Stimulated activated effector memory CD8-positive, alpha-beta T cell treated with anti-CD3 and anti-CD28 coated beads, Interleukin-12 subunit alpha, Interleukin-12 subunit beta, amount 100 ng/mL, for 72 hours (primary cell): Measurements from ENCODE around the gene SUCLG2.

Experiments used
- ATAC-seq: fragments of 150-1000 bp; cut with Tn5 transposase; 2 replicates; pipeline ENCODE4 v1.10.0; 2021
- DNase-seq, 2 donors: peaks; one replicate each; pipeline ENCODE4 v3.0.0; 2021 to 2022; ENCODE audit warnings: low spot score in 2 of 2
- H3K27ac Mint-ChIP-seq: one replicate; pipeline ENCODE4 v1.8.0; 2022; ENCODE audit warnings: mild to moderate bottlenecking, mixed read lengths
- H3K36me3 Mint-ChIP-seq: one replicate; pipeline ENCODE4 v1.8.0; 2022; ENCODE audit warnings: mild to moderate bottlenecking, mixed read lengths
- H3K4me1 Mint-ChIP-seq: one replicate; pipeline ENCODE4 v1.8.0; 2022; ENCODE audit warnings: mixed read lengths
- H3K4me3 Mint-ChIP-seq: one replicate; pipeline ENCODE4 v1.8.0; 2022; ENCODE audit warnings: mild to moderate bottlenecking, mixed read lengths
- H3K9me3 Mint-ChIP-seq: one replicate; pipeline ENCODE4 v1.8.0; 2022; ENCODE audit warnings: mixed read lengths

Gene SUCLG2

DNA sequence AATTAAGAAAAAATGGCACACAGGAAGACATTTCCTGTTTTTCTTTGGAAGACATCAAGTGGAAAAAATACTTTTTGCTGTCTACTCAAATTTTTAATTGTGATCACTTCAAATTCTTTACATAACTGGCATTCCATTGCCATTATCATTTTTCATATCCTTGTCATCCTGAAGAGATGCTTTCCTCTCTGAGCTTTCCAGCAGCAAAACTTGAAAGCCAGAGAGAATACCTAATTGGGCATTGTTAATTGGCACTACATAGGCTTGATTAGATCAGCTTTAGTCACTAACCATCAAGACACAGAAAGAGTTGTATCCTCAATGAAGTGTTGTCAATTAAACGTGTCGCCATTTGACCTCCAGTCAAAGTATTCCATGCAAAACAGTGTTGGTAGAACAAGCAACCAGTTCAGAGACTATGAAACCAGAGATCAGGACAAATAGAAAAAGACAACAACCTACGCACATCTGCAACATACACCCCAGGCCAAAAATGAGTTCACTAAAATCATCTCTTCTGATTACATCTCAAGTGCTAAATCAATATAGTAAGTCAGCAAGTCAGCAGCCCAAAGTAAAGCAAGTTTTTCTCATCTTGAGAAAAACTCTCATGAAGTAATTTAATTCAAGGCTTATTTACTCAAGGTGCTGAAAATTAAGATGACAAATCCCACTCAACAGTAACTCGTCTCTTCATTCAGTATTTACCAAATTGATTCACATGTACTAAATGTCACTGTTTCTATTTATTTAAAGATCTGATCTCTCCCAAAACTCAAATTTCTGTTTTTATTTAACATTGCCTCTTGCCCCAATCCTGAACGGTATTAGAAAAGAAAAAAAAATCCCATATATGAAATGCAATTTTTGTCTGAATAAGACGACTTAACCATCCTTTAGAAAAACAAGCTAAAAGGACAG is 123.0 kb downstream of the SUCLG2 start:
- H3K4me1 Mint-ChIP-seq: peaks cover 27% of the 10 kb centered on the region
- peaks cover 8% of the 10 kb centered on the region for H3K36me3 Mint-ChIP-seq
- no peaks in the 10 kb centered on the region for H3K9me3 Mint-ChIP-seq
- ATAC-seq (no peak), DNase-seq (no peak)
- H3K27ac Mint-ChIP-seq: no peak overlapping the region
- H3K4me3 Mint-ChIP-seq: no peak overlapping the region

- Mint-ChIP-seq H3K4me3 (no peak overlapping the region), H3K36me3 (peaks cover 8% of the 10 kb centered on the region), H3K9me3 (no peaks in the 10 kb centered on the region), H3K4me1 (peaks cover 18% of the 10 kb centered on the region), H3K27ac (no peak overlapping the region)
- ATAC-seq: no peak
- DNase-seq: no peak
These were observed 124.5 kb downstream of the SUCLG2 start for GRCh38 chr3:67529915-67530314.

DNA sequence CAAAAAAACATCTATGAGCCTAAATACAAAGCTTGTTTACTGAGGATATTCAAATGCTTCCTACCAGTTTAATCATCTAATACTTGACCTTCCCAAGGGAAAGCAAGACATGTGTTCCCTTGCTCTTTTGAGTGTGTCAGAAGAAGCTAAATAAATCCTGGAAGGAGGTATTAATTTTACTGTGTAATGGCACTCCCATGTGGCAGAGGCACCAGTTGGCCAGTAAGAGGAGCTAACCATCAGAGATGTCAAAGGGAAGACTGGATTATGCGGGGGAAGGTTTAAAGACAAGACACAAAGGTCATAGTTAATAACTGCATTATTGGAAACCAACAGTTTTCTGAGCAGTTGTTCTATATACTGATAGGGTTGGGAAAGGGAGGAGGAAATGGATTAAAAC is 125.1 kb downstream of the SUCLG2 start:
- H3K27ac Mint-ChIP-seq: no peak overlapping the region
- peaks cover 8% of the 10 kb centered on the region for H3K36me3 Mint-ChIP-seq

GRCh38 chr3:67526246-67526645 is 128.2 kb downstream of the SUCLG2 start:
- Mint-ChIP-seq H3K27ac (no peak overlapping the region), H3K4me1 (peaks cover 8% of the 10 kb centered on the region), H3K4me3 (no peak overlapping the region), H3K36me3 (peaks cover 19% of the 10 kb centered on the region), H3K9me3 (no peaks in the 10 kb centered on the region)
- ATAC-seq (no peak), DNase-seq (no peak)

More for the DNA sequence above, 125.1 kb downstream of the SUCLG2 start:
- Mint-ChIP-seq H3K9me3 (no peaks in the 10 kb centered on the region), H3K4me3 (no peak overlapping the region), H3K4me1 (peaks cover 17% of the 10 kb centered on the region)
- no peak for ATAC-seq
- DNase-seq: no peak

- no peak for DNase-seq
- Mint-ChIP-seq H3K4me3 (no peak overlapping the region), H3K4me1 (peaks cover 6% of the 10 kb centered on the region), H3K36me3 (peaks cover 39% of the 10 kb centered on the region), H3K27ac (no peak overlapping the region), H3K9me3 (no peaks in the 10 kb centered on the region)
- no peak for ATAC-seq
These were observed 130.4 kb downstream of the SUCLG2 start for GRCh38 chr3:67524046-67524445.

DNA sequence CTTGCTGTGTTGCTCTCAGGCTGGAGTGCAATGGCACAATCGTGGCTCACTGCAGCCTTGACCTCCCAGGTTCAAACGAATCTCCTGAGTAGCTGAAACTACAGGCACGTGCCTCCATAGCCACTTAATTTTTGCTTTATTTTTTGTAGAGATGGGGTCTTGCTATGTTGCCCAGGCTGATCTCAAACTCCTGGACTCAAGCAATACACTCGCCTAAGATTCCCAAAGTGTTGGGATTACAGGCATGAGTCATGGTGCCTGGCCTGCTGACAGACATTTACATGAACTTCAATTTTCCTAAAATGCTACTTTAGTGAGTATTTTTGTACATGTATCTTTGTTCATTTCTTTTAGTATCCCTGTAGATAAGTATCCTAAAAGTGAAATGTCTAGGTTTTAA is 132.3 kb downstream of the SUCLG2 start:
- Mint-ChIP-seq H3K9me3 (no peaks in the 10 kb centered on the region), H3K4me1 (no peaks in the 10 kb centered on the region), H3K27ac (no peak overlapping the region), H3K36me3 (peaks cover 46% of the 10 kb centered on the region), H3K4me3 (no peak overlapping the region)
- DNase-seq: no peak
- ATAC-seq: no peak

- DNase-seq (no peak), ATAC-seq (no peak)
- Mint-ChIP-seq H3K36me3 (peaks cover 48% of the 10 kb centered on the region), H3K4me1 (no peaks in the 10 kb centered on the region), H3K9me3 (no peaks in the 10 kb centered on the region), H3K4me3 (no peak overlapping the region), H3K27ac (no peak overlapping the region)
These were observed 133.3 kb downstream of the SUCLG2 start for GRCh38 chr3:67521053-67521646.

- no peaks in the 10 kb centered on the region for H3K9me3 Mint-ChIP-seq
- no peaks in the 10 kb centered on the region for H3K4me1 Mint-ChIP-seq
- DNase-seq: no peak
- no peak overlapping the region for H3K27ac Mint-ChIP-seq
- H3K4me3 Mint-ChIP-seq: no peak overlapping the region
- no peak for ATAC-seq
- peaks cover 62% of the 10 kb centered on the region for H3K36me3 Mint-ChIP-seq
These were observed 136.2 kb downstream of the SUCLG2 start for GRCh38 chr3:67518236-67518635.

DNA sequence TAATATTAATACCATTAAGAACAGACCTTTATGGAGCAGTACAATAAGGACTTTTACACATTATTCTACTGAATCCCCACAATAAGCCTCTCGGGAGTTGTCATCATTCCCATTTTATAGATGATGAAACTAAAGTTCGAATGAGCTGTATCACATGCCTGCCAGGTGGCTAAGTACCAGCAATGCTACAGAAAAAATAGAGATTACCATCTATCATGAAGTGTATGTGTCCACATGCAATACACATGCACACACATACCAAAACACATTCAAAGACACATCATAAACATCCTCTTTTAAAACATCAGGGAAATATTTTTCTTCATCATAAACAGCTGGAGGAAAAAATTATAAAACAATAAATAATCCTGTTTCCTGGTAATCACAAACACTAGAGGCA is 136.6 kb downstream of the SUCLG2 start:
- Mint-ChIP-seq H3K27ac (no peak overlapping the region), H3K4me1 (no peaks in the 10 kb centered on the region), H3K4me3 (no peak overlapping the region), H3K9me3 (no peaks in the 10 kb centered on the region), H3K36me3 (peaks cover 61% of the 10 kb centered on the region)
- ATAC-seq (no peak), DNase-seq (no peak)

- no peaks in the 10 kb centered on the region for H3K9me3 Mint-ChIP-seq
- DNase-seq (no peak), ATAC-seq (no peak)
- H3K36me3 Mint-ChIP-seq: peaks cover 54% of the 10 kb centered on the region
- no peak overlapping the region for H3K27ac Mint-ChIP-seq
- H3K4me3 Mint-ChIP-seq: no peak overlapping the region
- no peaks in the 10 kb centered on the region for H3K4me1 Mint-ChIP-seq
These were observed 137.9 kb downstream of the SUCLG2 start for GRCh38 chr3:67516496-67516895.

DNA sequence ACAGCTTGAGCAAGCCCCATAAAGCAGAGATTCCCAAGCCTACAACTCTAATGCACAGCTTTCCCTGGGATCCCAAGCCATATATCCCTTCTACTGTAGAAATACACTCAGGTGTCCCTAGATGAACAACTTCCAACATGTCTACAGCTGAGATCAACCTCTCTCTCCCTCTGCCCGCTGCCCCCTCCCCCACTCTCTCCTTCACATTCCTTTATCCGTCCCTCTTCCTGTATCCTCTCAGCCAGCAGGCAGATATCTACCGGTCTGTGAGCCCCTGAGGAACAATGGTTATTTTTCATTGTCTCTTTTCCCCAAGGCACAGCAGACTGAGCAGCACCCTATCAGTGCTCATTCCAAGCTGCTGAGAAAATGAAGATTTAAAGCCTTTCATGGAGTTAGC is 138.6 kb downstream of the SUCLG2 start:
- no peak overlapping the region for H3K27ac Mint-ChIP-seq
- ATAC-seq: no peak
- no peak for DNase-seq
- peaks cover 49% of the 10 kb centered on the region for H3K36me3 Mint-ChIP-seq
- H3K4me3 Mint-ChIP-seq: no peak overlapping the region
- H3K4me1 Mint-ChIP-seq: no peaks in the 10 kb centered on the region
- H3K9me3 Mint-ChIP-seq: no peaks in the 10 kb centered on the region

GRCh38 chr3:67509471-67510075 is 144.8 kb downstream of the SUCLG2 start:
- no peak for DNase-seq
- no peak overlapping the region for H3K27ac Mint-ChIP-seq
- no peak for ATAC-seq
- H3K4me1 Mint-ChIP-seq: no peaks in the 10 kb centered on the region
- H3K4me3 Mint-ChIP-seq: no peak overlapping the region
- H3K9me3 Mint-ChIP-seq: no peaks in the 10 kb centered on the region
- peaks cover 19% of the 10 kb centered on the region for H3K36me3 Mint-ChIP-seq

- no peaks in the 10 kb centered on the region for H3K9me3 Mint-ChIP-seq
- no peak overlapping the region for H3K4me3 Mint-ChIP-seq
- H3K36me3 Mint-ChIP-seq: peaks cover 5% of the 10 kb centered on the region
- no peak for ATAC-seq
- no peaks in the 10 kb centered on the region for H3K4me1 Mint-ChIP-seq
- DNase-seq: no peak
- no peak overlapping the region for H3K27ac Mint-ChIP-seq
These were observed 146.8 kb downstream of the SUCLG2 start for GRCh38 chr3:67507584-67507983.

DNA sequence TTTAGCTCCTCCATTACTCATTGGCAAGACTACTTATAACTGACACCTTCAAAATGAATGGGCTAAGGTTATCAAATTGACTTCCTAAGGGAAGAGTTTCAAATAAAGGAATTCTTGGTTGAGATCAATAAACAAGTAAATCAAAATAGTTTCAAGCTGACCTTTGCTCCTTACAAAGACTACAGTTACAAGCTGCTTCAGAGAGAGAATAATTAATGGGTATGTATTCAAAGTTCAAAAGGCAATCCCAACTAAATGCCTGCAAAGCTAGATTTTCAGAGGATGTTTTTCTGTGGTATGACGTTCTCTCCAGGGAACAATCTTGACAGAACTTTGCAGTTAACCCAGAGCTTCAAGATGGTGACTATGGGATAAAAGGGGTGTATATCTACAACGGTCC is 153.7 kb downstream of the SUCLG2 start:
- Mint-ChIP-seq H3K9me3 (no peaks in the 10 kb centered on the region), H3K4me3 (no peak overlapping the region), H3K36me3 (peaks cover under 1% of the 10 kb centered on the region), H3K4me1 (no peaks in the 10 kb centered on the region), H3K27ac (no peak overlapping the region)
- DNase-seq (no peak), ATAC-seq (no peak)

DNA sequence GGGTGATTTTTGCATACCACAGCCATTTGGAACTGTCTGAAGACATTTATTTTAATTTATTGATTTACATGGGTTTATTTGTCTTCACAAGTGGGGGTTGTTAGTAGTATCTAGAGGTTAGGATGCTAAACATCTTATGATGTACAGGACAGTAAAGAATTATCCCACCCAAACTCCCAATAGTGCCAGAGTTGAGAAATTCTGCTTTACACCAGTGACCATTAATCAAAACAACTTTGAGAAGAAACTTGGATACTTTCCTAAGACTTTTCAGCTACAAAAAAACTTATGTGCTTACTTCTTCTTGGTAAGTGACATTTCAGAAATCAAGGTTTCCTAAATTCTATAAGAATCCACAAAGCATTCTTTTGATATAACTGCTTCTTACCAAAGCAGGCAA is 156.7 kb downstream of the SUCLG2 start:
- Mint-ChIP-seq H3K9me3 (no peaks in the 10 kb centered on the region), H3K4me3 (no peak overlapping the region), H3K4me1 (no peaks in the 10 kb centered on the region), H3K36me3 (peaks cover 30% of the 10 kb centered on the region), H3K27ac (no peak overlapping the region)
- ATAC-seq: no peak
- DNase-seq: no peak

DNA sequence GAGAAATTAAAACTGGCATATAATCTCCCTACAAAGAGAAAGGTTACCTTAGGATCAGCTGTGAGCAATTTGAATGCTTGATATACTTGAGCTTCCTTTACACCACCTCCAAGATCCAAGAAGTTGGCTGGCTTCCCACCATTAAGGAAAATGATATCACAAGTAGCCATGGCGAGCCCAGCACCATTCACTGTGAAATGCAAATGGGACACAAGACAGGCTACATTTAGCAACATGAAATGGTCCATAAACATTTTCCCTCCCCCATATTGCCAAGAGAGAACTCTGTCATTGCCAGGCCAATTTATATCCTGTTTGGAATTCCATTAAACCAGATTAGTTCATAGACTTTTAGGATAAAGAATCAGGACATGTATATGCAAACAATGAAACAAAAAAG is 158.7 kb downstream of the SUCLG2 start:
- ATAC-seq: no peak
- Mint-ChIP-seq H3K4me3 (no peak overlapping the region), H3K9me3 (no peaks in the 10 kb centered on the region), H3K27ac (no peak overlapping the region), H3K4me1 (no peaks in the 10 kb centered on the region), H3K36me3 (peaks cover 42% of the 10 kb centered on the region)
- DNase-seq: no peak
